Parathyroid adenoma (tissue), 2 donors: Measurements from ENCODE around the gene MOCS3.

ENCODE experiments used
- H2AFZ ChIP-seq: fragments of 300-600 bp; sonication (generic); one replicate; pipeline ENCODE4 v1.7.0; 2017; ENCODE audit warnings: antibody characterized with exemption, mild to moderate bottlenecking
- H3K27ac ChIP-seq: fragments of 300-600 bp; sonication (generic); one replicate; pipeline ENCODE4 v1.7.0; 2017
- H3K27me3 ChIP-seq: fragments of 300-600 bp; sonication (generic); one replicate; pipeline ENCODE4 v1.7.0; 2017; ENCODE audit warnings: low read length; ENCODE audit not compliant: control insufficient read depth, insufficient read depth
- H3K36me3 ChIP-seq: fragments of 300-600 bp; sonication (generic); one replicate; pipeline ENCODE4 v1.7.0; 2017; ENCODE audit warnings: low read length; ENCODE audit not compliant: control insufficient read depth, insufficient read depth
- H3K4me1 ChIP-seq: fragments of 300-600 bp; sonication (generic); one replicate; pipeline ENCODE4 v1.7.0; 2017; ENCODE audit warnings: control low read depth
- H3K4me2 ChIP-seq: fragments of 300-600 bp; sonication (generic); one replicate; pipeline ENCODE4 v1.7.0; 2017; ENCODE audit warnings: low read length
- H3K4me3 ChIP-seq: fragments of 300-600 bp; sonication (generic); one replicate; pipeline ENCODE4 v1.7.0; 2017; ENCODE audit warnings: low read depth, low read length
- H3K79me2 ChIP-seq: fragments of 300-600 bp; sonication (generic); one replicate; pipeline ENCODE4 v1.7.0; 2017; ENCODE audit warnings: control low read depth
- H3K9ac ChIP-seq: fragments of 300-600 bp; sonication (generic); one replicate; pipeline ENCODE4 v1.7.0; 2017; ENCODE audit warnings: mild to moderate bottlenecking
- H3K9me3 ChIP-seq: fragments of 300-600 bp; sonication (generic); one replicate; pipeline ENCODE4 v1.7.0; 2017; ENCODE audit warnings: low read length; ENCODE audit not compliant: control insufficient read depth
- CTCF ChIP-seq: fragments of 300-600 bp; sonication (generic); IDR thresholded peaks from one replicate; pipeline ENCODE4 v1.7.0; 2017; ENCODE audit warnings: antibody characterized with exemption, mild to moderate bottlenecking
- donor health status: primary hyperparathyroidism.

Gene MOCS3

GRCh38 chr20:50930976-50931305 is 27.7 kb upstream of the MOCS3 start:
- Histone ChIP-seq H3K79me2 (peaks cover 21% of the 10 kb centered on the region), H3K4me2 (peak overlapping the region; percentile 90), H3K9me3 (no peaks in the 10 kb centered on the region), H3K4me3 (peak overlapping the region; percentile 62), H3K27me3 (no peaks in the 10 kb centered on the region), H3K4me1 (peaks cover 13% of the 10 kb centered on the region), H3K9ac (no peak overlapping the region), H3K27ac (peak overlapping the region; percentile 98), H2AFZ (no peak overlapping the region), H3K36me3 (no peaks in the 10 kb centered on the region)
- no peak for TF ChIP-seq CTCF

- H2AFZ ChIP-seq: peak within 1 kb of the TSS; percentile 81
- peak within 1 kb of the TSS; percentile 98 for H3K27ac ChIP-seq
- TF ChIP-seq CTCF: peak; percentile 94
- H3K4me2 ChIP-seq: peak within 1 kb of the TSS; percentile 90
- H3K9ac ChIP-seq: no peak within 1 kb of the TSS
- peaks cover 19% of the 10 kb centered on the region for H3K79me2 ChIP-seq
- no peaks in the 10 kb centered on the region for H3K27me3 ChIP-seq
- H3K4me3 ChIP-seq: peak within 1 kb of the TSS; percentile 66
- H3K36me3 ChIP-seq: no peaks in the 10 kb centered on the region
- H3K9me3 ChIP-seq: no peaks in the 10 kb centered on the region
- peaks cover 10% of the 10 kb centered on the region for H3K4me1 ChIP-seq
These were observed 27.2 kb upstream of the MOCS3 start, which contains the start of gene ADNP for GRCh38 chr20:50931306-50932015. Gene ADNP (minus strand): TSS chr20:50931437. CDS start chr20:50903996, 27,441 bp downstream.

GRCh38 chr20:50932016-50932485 is 26.6 kb upstream of the MOCS3 start:
- no peaks in the 10 kb centered on the region for H3K36me3 ChIP-seq
- H3K9ac ChIP-seq: no peak overlapping the region
- peaks cover 19% of the 10 kb centered on the region for H3K79me2 ChIP-seq
- H3K4me1 ChIP-seq: peaks cover 10% of the 10 kb centered on the region
- H3K27ac ChIP-seq: peak overlapping the region; percentile 98
- no peak for TF ChIP-seq CTCF
- peak overlapping the region; percentile 62 for H3K4me3 ChIP-seq
- no peaks in the 10 kb centered on the region for H3K27me3 ChIP-seq
- peak overlapping the region; percentile 81 for H2AFZ ChIP-seq
- H3K9me3 ChIP-seq: no peaks in the 10 kb centered on the region
- H3K4me2 ChIP-seq: peak overlapping the region; percentile 90

GRCh38 chr20:50932691-50933280 is 25.8 kb upstream of the MOCS3 start:
- Histone ChIP-seq H3K79me2 (peaks cover 19% of the 10 kb centered on the region), H3K4me2 (no peak overlapping the region), H3K9me3 (no peaks in the 10 kb centered on the region), H3K27ac (no peak overlapping the region), H3K4me1 (peaks cover 10% of the 10 kb centered on the region), H3K27me3 (no peaks in the 10 kb centered on the region), H3K4me3 (no peak overlapping the region), H3K36me3 (no peaks in the 10 kb centered on the region), H2AFZ (no peak overlapping the region), H3K9ac (no peak overlapping the region)
- TF ChIP-seq CTCF: no peak
